PC-9 (cell line): Measurements from ENCODE around the gene TMEM131L.

Experiments used
- EZH2 ChIP-seq: fragments of 200-600 bp; sonication (generic); IDR thresholded peaks from 2 replicates; pipeline ENCODE4 v1.8.0; 2017; ENCODE audit warnings: antibody characterized with exemption, low read depth
- TF ChIP-seq, protein P1 (sequence below): fragments of 200-600 bp; sonication (generic); conservative IDR thresholded peaks from 2 replicates; pipeline ENCODE4 v1.6.1; 2017; ENCODE audit warnings: mixed run types, antibody characterized with exemption, mild to moderate bottlenecking, moderate library complexity

- TF ChIP-seq, protein P1, sequence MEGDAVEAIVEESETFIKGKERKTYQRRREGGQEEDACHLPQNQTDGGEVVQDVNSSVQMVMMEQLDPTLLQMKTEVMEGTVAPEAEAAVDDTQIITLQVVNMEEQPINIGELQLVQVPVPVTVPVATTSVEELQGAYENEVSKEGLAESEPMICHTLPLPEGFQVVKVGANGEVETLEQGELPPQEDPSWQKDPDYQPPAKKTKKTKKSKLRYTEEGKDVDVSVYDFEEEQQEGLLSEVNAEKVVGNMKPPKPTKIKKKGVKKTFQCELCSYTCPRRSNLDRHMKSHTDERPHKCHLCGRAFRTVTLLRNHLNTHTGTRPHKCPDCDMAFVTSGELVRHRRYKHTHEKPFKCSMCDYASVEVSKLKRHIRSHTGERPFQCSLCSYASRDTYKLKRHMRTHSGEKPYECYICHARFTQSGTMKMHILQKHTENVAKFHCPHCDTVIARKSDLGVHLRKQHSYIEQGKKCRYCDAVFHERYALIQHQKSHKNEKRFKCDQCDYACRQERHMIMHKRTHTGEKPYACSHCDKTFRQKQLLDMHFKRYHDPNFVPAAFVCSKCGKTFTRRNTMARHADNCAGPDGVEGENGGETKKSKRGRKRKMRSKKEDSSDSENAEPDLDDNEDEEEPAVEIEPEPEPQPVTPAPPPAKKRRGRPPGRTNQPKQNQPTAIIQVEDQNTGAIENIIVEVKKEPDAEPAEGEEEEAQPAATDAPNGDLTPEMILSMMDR = no peak
- TF ChIP-seq EZH2 = no peak
Measured at GRCh38 chr4:153458969-153459368, 7.2 kb upstream of the TMEM131L start.
